Endothelial cell of umbilical vein (primary cell): ENCODE data around the gene STUM.

Source experiments
- CTCF ChIP-seq, 2 donors: IDR thresholded peaks; 1 replicate in 1 of 2; 2 replicates in 1 of 2; pipeline ENCODE4 v1.5.1; 2011; ENCODE audit warnings: low read length in 2 of 2, mild to moderate bottlenecking in 2 of 2, moderate library complexity in 2 of 2, control low read depth in 1 of 2, inconsistent platforms in 1 of 2, low read depth in 1 of 2; ENCODE audit not compliant: insufficient read depth in 1 of 2; ENCODE audit errors: extremely low read depth in 1 of 2
- EZH2 ChIP-seq: IDR thresholded peaks from 2 replicates; pipeline ENCODE4 v1.6.1; 2012; ENCODE audit warnings: borderline replicate concordance, low read depth, mild to moderate bottlenecking, moderate library complexity, low read length, inconsistent platforms; ENCODE audit not compliant: severe bottlenecking
- FOS ChIP-seq: IDR thresholded peaks from 2 replicates; pipeline ENCODE4 v1.6.1; 2011; ENCODE audit warnings: mild to moderate bottlenecking, low read length, moderate library complexity, borderline replicate concordance; ENCODE audit not compliant: insufficient read depth
- POLR2A ChIP-seq: IDR thresholded peaks from 2 replicates; pipeline ENCODE4 v1.6.1; 2012; ENCODE audit warnings: low read depth, mild to moderate bottlenecking, control low read depth, low read length
- POLR2AphosphoS5 ChIP-seq: IDR thresholded peaks from 2 replicates; pipeline ENCODE4 v1.6.1; 2012; ENCODE audit warnings: low read depth, mild to moderate bottlenecking, control low read depth, low read length, moderate library complexity; ENCODE audit not compliant: insufficient read depth

DNA sequence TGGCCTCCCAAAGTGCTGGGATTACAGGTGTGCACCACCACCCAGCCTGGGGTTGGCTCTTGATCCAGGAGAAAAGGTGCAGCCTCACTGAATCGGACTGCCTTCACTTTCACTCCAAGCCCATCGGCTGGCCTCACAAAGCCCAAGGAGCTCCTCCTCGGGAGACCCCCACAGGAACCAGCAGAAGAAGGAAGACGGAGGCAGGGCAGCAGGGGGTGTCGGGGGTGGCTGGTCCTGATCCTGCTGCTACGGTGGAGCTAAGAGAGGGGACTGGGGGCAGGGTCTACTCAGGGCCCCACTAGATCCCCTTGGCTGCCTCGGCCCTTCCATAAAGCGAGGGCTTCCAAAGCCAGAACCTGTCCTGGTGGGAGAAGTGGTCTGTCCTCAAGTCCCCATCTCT is 93.9 kb downstream of the STUM start:
- TF ChIP-seq CTCF (IDR thresholded peaks at IDR 0.05; ENCODE audit: extremely low read depth in 1 of 2, insufficient read depth in 1 of 2, low read depth in 1 of 2, low read length in 2 of 2) (no peak), POLR2AphosphoS5 (no peak), EZH2 (no peak), POLR2A (no peak), FOS (no peak)
